Calu3 (cell line): ENCODE data around the gene CPT1A. TPM values are rescaled to one million over a fixed set of nuclear protein-coding genes. Genes with fewer than 3 reads are reported as not detected.
A peak's percentile ranks its signal among the peaks of the same experiment; 100 is the strongest.

Source experiments
- BruUV-seq: library from RNA; stranded (reverse); fragments of 400-500 nt; replicated peaks from 2 replicates; lab custom pipeline; 2021; lab: Mats Ljungman, UMichigan
- CTCF ChIA-PET: fragments of 300-600 bp; sonication (Branson Sonifier 250); formaldehyde crosslinking; loops from one replicate; lab custom pipeline; 2022; ENCODE audit warnings: antibody characterized with exemption; lab: Charles Lee
- DNase-seq: peaks from one replicate; pipeline ENCODE4 v3.0.0; 2022
- H3K27ac Mint-ChIP-seq: one replicate; pipeline ENCODE4 v1.8.0; 2022; ENCODE audit warnings: mixed read lengths; ENCODE audit not compliant: unreplicated experiment
- H3K27me3 Mint-ChIP-seq: one replicate; pipeline ENCODE4 v1.8.0; 2022; ENCODE audit warnings: mixed read lengths; ENCODE audit not compliant: unreplicated experiment
- H3K36me3 Mint-ChIP-seq: one replicate; pipeline ENCODE4 v1.8.0; 2022; ENCODE audit warnings: mild to moderate bottlenecking, moderate library complexity, mixed read lengths; ENCODE audit not compliant: insufficient read depth, unreplicated experiment
- H3K4me1 Mint-ChIP-seq: one replicate; pipeline ENCODE4 v1.8.0; 2022; ENCODE audit warnings: mild to moderate bottlenecking, low read depth, mixed read lengths; ENCODE audit not compliant: unreplicated experiment
- H3K4me3 Mint-ChIP-seq: one replicate; pipeline ENCODE4 v1.8.0; 2022; ENCODE audit warnings: mild to moderate bottlenecking, low read depth, moderate library complexity, mixed read lengths; ENCODE audit not compliant: unreplicated experiment
- H3K9me3 Mint-ChIP-seq: one replicate; pipeline ENCODE4 v1.8.0; 2022; ENCODE audit warnings: low read depth, mixed read lengths; ENCODE audit not compliant: unreplicated experiment
- intact Hi-C: fragments of 100-400 bp; cut with micrococcal nuclease; formaldehyde crosslinking; loops from one replicate; pipeline ENCODE4 v1.10.0; 2022; ENCODE audit not compliant: unreplicated experiment
- total RNA-seq: library from RNA; stranded (reverse); gene quantifications from 2 replicates; pipeline ENCODE4 v1.2.3, GENCODE V29; 2022
- TF ChIP-seq, protein P1 (sequence below): fragments of 200-600 bp; IDR thresholded peaks from one replicate; pipeline ENCODE4 v1.8.0; 2022; ENCODE audit warnings: antibody characterized with exemption; ENCODE audit not compliant: unreplicated experiment

Gene CPT1A
- total RNA-seq, 1 experiment from 2014 or later: 45.9 TPM

GRCh38 chr11:68842427-68843051 is 823 bp upstream of the CPT1A start:
- CTCF ChIA-PET: interaction anchor here (0.7 kb wide), 1 partner anchor 116 kb away, joined by 3 read pairs; no protein-coding TSS in a partner anchor
- Mint-ChIP-seq H3K9me3 (no peaks in the 10 kb centered on the region), H3K27ac (peak overlapping the region; percentile 56), H3K4me3 (peak overlapping the region; percentile 90), H3K27me3 (peaks cover 3% of the 10 kb centered on the region), H3K36me3 (peaks cover 50% of the 10 kb centered on the region), H3K4me1 (peaks cover 22% of the 10 kb centered on the region)
- TF ChIP-seq, protein P1, sequence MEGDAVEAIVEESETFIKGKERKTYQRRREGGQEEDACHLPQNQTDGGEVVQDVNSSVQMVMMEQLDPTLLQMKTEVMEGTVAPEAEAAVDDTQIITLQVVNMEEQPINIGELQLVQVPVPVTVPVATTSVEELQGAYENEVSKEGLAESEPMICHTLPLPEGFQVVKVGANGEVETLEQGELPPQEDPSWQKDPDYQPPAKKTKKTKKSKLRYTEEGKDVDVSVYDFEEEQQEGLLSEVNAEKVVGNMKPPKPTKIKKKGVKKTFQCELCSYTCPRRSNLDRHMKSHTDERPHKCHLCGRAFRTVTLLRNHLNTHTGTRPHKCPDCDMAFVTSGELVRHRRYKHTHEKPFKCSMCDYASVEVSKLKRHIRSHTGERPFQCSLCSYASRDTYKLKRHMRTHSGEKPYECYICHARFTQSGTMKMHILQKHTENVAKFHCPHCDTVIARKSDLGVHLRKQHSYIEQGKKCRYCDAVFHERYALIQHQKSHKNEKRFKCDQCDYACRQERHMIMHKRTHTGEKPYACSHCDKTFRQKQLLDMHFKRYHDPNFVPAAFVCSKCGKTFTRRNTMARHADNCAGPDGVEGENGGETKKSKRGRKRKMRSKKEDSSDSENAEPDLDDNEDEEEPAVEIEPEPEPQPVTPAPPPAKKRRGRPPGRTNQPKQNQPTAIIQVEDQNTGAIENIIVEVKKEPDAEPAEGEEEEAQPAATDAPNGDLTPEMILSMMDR: no peak
- intact Hi-C loops: no loop called here
- BruUV-seq: no TSS peak
- DNase-seq: no peak

DNA sequence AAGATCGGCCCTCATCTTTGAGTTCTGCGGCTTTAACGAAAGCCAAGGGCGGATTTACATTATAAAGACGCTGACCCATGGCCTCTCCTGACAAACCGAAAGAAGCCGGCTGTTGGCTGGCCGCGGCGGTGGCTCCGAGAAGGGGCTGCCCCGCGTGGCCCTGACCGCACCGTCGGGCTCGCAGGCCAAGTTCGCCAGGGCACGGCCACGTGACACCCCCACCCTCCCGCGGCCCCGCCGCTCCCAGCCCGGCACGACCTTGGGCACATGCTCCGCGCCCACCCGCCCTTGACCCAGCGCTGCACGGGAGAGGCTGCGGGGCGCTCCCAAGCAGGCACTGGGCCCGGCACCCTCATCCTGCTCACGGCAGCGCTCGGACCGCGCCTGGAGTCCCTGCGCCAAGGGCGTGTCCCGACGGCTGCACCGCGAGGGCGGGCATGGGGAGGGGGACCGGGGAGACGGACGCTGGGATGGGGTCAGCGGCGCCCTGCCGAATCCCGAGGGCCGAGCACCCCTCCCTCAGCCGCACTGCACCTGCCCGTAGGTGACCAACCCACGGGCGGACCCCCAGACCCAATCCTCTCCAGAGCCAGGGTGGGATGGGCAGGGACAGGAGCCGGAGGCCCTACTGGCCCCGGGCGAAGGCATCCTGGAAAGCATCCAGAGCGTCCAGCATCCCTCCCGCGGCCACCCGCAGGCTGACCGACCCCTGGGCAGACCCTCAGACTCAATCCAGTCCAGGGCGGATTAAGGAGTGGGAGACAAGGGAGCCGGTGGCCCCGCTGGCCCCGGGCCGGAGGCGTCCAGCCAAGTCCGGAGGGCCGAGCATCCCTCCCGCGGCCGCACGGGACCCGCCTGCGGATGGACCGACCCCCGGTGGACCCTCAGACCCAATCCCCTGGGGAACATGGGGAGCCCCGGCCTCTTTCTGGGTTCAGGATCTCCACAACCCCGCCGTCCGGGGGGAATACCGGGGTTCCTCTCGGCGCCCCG is 759 bp downstream of the CPT1A start:
- no peaks in the 10 kb centered on the region for H3K9me3 Mint-ChIP-seq
- CTCF ChIA-PET: no interaction called here
- peak; percentile 52 for DNase-seq
- intact Hi-C loops: no loop called here
- peaks cover 22% of the 10 kb centered on the region for H3K4me1 Mint-ChIP-seq
- H3K4me3 Mint-ChIP-seq: peak overlapping the region; percentile 90
- no TSS peak for BruUV-seq
- H3K27me3 Mint-ChIP-seq: no peaks in the 10 kb centered on the region
- TF ChIP-seq, protein P1: no peak
- H3K36me3 Mint-ChIP-seq: peaks cover 50% of the 10 kb centered on the region
- H3K27ac Mint-ChIP-seq: peak overlapping the region; percentile 84

GRCh38 chr11:68839911-68840641 is 1.6 kb downstream of the CPT1A start:
- Mint-ChIP-seq H3K27me3 (no peaks in the 10 kb centered on the region), H3K36me3 (peaks cover 50% of the 10 kb centered on the region), H3K4me1 (peaks cover 22% of the 10 kb centered on the region), H3K4me3 (peak overlapping the region; percentile 90), H3K27ac (peak overlapping the region; percentile 84), H3K9me3 (no peaks in the 10 kb centered on the region)
- no peak for DNase-seq
- intact Hi-C loops: no loop called here
- CTCF ChIA-PET: no interaction called here
- BruUV-seq: TSS peak; percentile 39
- TF ChIP-seq, protein P1: no peak
